ENCODE data around the gene LRIT2.
"Not testable (repeated sequence)": the region's sequence is repeated elsewhere in the genome, so short reads cannot be mapped to it uniquely, and the experiment has no call there.

- not testable (repeated sequence) for TF ChIP-seq CTCF, EZH2 (IDR thresholded peaks at IDR 0.05)
Observed at GRCh38 chr10:84171700-84172466, 53.5 kb downstream of the LRIT2 start.

Measured in neural progenitor cell (in vitro differentiated cells).